ENCODE data around the gene PRRX1.

Gene PRRX1

DNA sequence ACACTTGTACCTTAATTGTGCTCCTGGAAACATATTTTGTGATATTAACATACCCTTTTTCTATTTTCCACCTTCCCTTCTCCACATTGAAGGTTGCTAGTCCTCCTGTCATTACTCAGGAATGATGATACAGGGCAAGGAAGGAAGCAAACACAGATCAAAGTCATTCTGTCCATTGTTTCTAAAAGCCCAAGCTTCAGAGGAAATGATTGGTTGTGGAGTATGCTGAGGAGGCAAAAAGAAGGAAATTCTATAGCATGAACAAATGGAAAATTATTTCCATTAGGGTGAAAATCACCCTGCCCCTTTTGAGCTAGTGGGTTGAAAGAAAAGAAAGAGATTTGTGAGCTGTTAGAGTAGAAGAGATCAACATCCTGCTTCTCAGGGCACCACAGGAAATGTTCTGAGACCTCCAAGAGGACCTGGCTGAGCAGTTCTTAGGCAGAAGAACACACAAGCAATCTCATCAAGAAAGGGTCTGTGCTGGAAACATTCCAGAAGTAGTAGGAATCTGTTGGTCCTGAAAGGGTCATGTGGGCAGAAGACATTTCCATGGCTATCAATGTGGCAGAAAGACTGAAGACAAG is 29.0 kb upstream of the PRRX1 start:
- no peaks in the 10 kb centered on the region for H3K27me3 ChIP-seq (ENCODE audit: control insufficient read depth in 2 of 2, insufficient read depth in 2 of 2, low read length in 2 of 2)
- H3K27ac ChIP-seq (ENCODE audit: low read depth in 2 of 2, low read length in 2 of 2), result no peak overlapping the region
- no peaks in the 10 kb centered on the region for H3K9me3 ChIP-seq (ENCODE audit: control insufficient read depth in 2 of 2, low read length in 2 of 2)
- no peaks in the 10 kb centered on the region for H3K4me1 ChIP-seq (ENCODE audit: control insufficient read depth in 2 of 2, insufficient read depth in 2 of 2, low read length in 2 of 2)
- no peaks in the 10 kb centered on the region for H3K36me3 ChIP-seq (ENCODE audit: control insufficient read depth in 2 of 2, insufficient read depth in 2 of 2, low read length in 2 of 2)
- H3K9ac ChIP-seq (ENCODE audit: low read depth in 1 of 2, low read length in 2 of 2), result no peak overlapping the region
- no peak overlapping the region for H3K4me3 ChIP-seq (ENCODE audit: low read length in 2 of 2)

DNA sequence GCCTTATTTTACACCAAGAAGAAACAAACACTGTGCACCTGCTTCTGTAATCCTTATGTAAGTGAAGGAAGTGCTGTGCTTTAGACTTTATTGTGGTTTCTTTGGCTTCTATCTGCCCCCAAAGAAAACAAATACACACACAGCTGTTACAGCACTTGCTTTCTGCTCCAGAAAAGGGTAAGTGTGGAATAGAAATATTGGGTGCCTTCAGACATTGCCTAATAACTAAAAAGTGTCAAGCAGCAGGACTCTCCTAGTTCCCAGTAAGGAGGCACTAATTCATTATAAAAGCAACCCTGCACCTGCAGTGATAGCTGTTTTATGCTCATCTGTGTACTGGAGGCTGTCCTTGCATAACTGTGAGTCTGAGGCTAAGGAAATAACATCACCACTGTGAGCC is 23.4 kb upstream of the PRRX1 start:
- no peak overlapping the region for H3K9ac ChIP-seq (ENCODE audit: low read depth in 1 of 2, low read length in 2 of 2)
- no peaks in the 10 kb centered on the region for H3K36me3 ChIP-seq (ENCODE audit: control insufficient read depth in 2 of 2, insufficient read depth in 2 of 2, low read length in 2 of 2)
- no peaks in the 10 kb centered on the region for H3K9me3 ChIP-seq (ENCODE audit: control insufficient read depth in 2 of 2, low read length in 2 of 2)
- no peak overlapping the region for H3K4me3 ChIP-seq (ENCODE audit: low read length in 2 of 2)
- no peaks in the 10 kb centered on the region for H3K4me1 ChIP-seq (ENCODE audit: control insufficient read depth in 2 of 2, insufficient read depth in 2 of 2, low read length in 2 of 2)
- H3K27ac ChIP-seq (ENCODE audit: low read depth in 2 of 2, low read length in 2 of 2), result no peak overlapping the region
- H3K27me3 ChIP-seq (ENCODE audit: control insufficient read depth in 2 of 2, insufficient read depth in 2 of 2, low read length in 2 of 2), result no peaks in the 10 kb centered on the region

DNA sequence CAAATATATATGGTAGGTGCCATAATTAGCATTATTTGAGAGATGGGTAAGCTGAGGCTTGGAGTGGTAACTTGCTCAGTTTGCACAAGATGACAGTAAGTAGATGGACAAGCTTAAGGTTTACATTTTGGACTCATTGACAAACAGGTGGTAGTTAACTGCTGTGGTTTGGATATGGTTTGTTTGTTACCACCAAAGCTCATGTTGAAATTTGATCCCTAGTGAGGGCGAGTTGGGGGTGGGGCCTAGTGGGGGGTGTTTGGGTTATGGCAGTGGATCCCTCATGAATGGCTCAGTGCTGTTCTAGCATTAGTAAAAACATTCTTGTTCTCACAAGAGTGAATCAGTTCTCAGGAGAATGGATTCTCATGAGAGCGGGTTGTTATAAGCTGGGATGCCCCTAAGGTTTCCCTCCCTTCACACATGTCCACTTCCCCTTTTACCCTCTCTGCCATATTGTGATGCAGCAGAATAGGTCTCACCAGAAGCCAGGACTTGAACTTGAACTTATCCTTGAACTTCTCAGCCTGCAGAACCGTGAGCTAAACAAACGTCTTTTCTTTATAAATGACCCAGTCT is 6.6 kb upstream of the PRRX1 start:
- Histone ChIP-seq H3K4me1 (ENCODE audit: control insufficient read depth in 2 of 2, insufficient read depth in 2 of 2, low read length in 2 of 2) (no peaks in the 10 kb centered on the region), H3K27ac (ENCODE audit: low read depth in 2 of 2, low read length in 2 of 2) (no peak overlapping the region), H3K36me3 (ENCODE audit: control insufficient read depth in 2 of 2, insufficient read depth in 2 of 2, low read length in 2 of 2) (no peaks in the 10 kb centered on the region), H3K9ac (ENCODE audit: low read depth in 1 of 2, low read length in 2 of 2) (no peak overlapping the region), H3K9me3 (ENCODE audit: control insufficient read depth in 2 of 2, low read length in 2 of 2) (no peaks in the 10 kb centered on the region), H3K27me3 (ENCODE audit: control insufficient read depth in 2 of 2, insufficient read depth in 2 of 2, low read length in 2 of 2) (peaks cover 22 to 23% of the 10 kb centered on the region in 2 donors), H3K4me3 (ENCODE audit: low read length in 2 of 2) (no peak overlapping the region)

DNA sequence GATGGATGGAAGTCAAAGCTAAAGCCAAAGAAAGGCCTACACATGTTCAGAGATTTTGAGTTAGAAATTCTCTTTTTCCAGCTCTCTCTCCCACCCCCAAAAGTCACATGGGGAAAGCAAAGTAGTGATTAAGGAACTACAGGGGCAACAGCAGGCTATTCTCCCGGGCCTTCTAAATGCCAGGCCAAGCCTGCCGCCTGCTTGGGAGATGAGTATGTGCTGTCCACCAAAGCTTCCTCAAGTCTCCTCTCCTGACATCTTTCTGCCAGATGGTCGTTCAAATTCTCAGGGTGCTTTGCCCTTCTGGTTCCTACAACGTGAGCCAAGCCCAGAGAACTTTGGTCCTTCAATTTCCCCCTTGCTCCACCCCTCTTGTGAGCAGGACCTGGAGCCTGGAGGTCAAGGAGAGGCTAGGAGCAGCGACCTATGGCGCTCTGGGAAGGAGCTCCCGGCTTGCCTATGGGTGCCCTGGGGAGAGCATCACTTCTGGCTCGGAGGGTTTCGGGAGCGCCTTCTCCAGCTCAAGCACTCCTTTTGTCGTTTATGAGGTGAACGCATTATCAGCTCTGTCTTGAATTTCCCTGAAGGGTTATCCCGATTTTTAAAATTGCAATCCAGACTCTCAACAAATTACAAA is 4.4 kb upstream of the PRRX1 start:
- peaks cover 27 to 40% of the 10 kb centered on the region in 2 donors for H3K27me3 ChIP-seq (ENCODE audit: control insufficient read depth in 2 of 2, insufficient read depth in 2 of 2, low read length in 2 of 2)
- H3K9me3 ChIP-seq (ENCODE audit: control insufficient read depth in 2 of 2, low read length in 2 of 2), result no peaks in the 10 kb centered on the region
- no peaks in the 10 kb centered on the region for H3K36me3 ChIP-seq (ENCODE audit: control insufficient read depth in 2 of 2, insufficient read depth in 2 of 2, low read length in 2 of 2)
- H3K4me3 ChIP-seq (ENCODE audit: low read length in 2 of 2), result no peak overlapping the region
- H3K27ac ChIP-seq (ENCODE audit: low read depth in 2 of 2, low read length in 2 of 2), result no peak overlapping the region
- peaks cover 0 to 3% of the 10 kb centered on the region in 2 donors for H3K4me1 ChIP-seq (ENCODE audit: control insufficient read depth in 2 of 2, insufficient read depth in 2 of 2, low read length in 2 of 2)
- no peak overlapping the region for H3K9ac ChIP-seq (ENCODE audit: low read depth in 1 of 2, low read length in 2 of 2)

DNA sequence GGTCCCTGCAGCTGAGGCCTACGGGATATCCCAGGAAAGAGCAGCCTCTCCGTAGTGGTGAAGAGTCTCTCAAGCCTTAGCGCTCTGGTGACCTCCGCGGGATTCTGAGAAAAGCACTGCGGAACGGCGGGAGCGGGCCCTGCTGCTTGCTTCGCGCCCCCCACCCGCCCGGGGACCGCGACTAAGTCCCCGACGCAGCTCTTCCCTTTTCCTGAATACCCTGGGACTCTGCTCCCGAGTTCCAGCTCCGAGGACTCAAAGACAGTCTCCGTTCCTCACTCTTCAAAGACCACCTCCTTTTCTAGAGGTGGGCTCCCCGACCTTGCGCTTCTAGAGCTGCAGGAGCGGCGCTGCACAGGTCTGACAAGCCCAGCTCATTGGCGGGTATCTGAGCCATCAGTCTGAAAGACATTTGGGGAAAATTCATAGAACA is 3.6 kb upstream of the PRRX1 start:
- Histone ChIP-seq H3K9ac (ENCODE audit: low read depth in 1 of 2, low read length in 2 of 2) (no peak overlapping the region), H3K4me1 (ENCODE audit: control insufficient read depth in 2 of 2, insufficient read depth in 2 of 2, low read length in 2 of 2) (peaks cover 3 to 6% of the 10 kb centered on the region in 2 donors), H3K9me3 (ENCODE audit: control insufficient read depth in 2 of 2, low read length in 2 of 2) (no peaks in the 10 kb centered on the region), H3K4me3 (ENCODE audit: low read length in 2 of 2) (no peak overlapping the region), H3K27me3 (ENCODE audit: control insufficient read depth in 2 of 2, insufficient read depth in 2 of 2, low read length in 2 of 2) (peaks cover 30 to 47% of the 10 kb centered on the region in 2 donors), H3K27ac (ENCODE audit: low read depth in 2 of 2, low read length in 2 of 2) (no peak overlapping the region), H3K36me3 (ENCODE audit: control insufficient read depth in 2 of 2, insufficient read depth in 2 of 2, low read length in 2 of 2) (no peaks in the 10 kb centered on the region)

DNA sequence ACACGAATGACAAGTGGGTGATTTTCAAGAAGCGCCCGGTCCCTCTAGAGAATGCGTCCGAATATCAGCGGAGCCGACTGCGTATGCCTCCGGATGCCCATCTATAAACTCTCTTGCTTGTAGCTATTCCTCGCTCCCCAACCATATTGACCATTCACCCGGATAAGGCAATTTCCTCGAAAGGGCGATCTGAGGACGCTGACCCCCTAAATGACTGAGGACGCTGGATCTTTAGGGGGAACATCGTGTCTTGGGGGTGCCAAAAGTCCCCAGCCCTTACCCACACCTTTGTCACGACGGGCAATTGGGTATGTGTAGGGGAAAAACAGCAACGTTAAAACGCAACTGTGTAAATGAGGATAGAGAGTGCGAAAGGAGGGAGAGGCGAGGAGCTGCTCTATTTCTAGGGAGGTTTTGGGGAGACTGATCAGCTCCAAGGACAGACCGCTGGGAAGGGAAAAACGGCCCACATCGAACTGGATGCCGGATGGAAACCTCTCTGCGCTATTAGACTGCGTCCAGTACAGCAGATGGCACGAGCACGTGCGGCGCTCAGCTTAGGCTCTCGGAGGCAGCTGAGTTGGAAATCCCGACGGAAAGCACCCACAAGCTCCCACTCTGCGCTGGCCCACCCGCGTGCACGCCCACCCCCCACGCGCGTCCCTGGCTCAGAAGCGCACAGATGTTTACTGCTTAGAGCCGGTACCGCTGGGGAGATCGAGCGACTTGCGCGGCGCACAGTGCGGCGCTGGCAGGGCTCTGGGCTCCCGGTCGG is 2.9 kb upstream of the PRRX1 start:
- no peak overlapping the region for H3K4me3 ChIP-seq (ENCODE audit: low read length in 2 of 2)
- H3K27ac ChIP-seq (ENCODE audit: low read depth in 2 of 2, low read length in 2 of 2), result no peak overlapping the region
- H3K36me3 ChIP-seq (ENCODE audit: control insufficient read depth in 2 of 2, insufficient read depth in 2 of 2, low read length in 2 of 2), result no peaks in the 10 kb centered on the region
- H3K9me3 ChIP-seq (ENCODE audit: control insufficient read depth in 2 of 2, low read length in 2 of 2), result no peaks in the 10 kb centered on the region
- H3K9ac ChIP-seq (ENCODE audit: low read depth in 1 of 2, low read length in 2 of 2), result no peak overlapping the region
- H3K27me3 ChIP-seq (ENCODE audit: control insufficient read depth in 2 of 2, insufficient read depth in 2 of 2, low read length in 2 of 2), result peaks cover 34 to 52% of the 10 kb centered on the region in 2 donors
- H3K4me1 ChIP-seq (ENCODE audit: control insufficient read depth in 2 of 2, insufficient read depth in 2 of 2, low read length in 2 of 2), result peaks cover 3 to 6% of the 10 kb centered on the region in 2 donors

DNA sequence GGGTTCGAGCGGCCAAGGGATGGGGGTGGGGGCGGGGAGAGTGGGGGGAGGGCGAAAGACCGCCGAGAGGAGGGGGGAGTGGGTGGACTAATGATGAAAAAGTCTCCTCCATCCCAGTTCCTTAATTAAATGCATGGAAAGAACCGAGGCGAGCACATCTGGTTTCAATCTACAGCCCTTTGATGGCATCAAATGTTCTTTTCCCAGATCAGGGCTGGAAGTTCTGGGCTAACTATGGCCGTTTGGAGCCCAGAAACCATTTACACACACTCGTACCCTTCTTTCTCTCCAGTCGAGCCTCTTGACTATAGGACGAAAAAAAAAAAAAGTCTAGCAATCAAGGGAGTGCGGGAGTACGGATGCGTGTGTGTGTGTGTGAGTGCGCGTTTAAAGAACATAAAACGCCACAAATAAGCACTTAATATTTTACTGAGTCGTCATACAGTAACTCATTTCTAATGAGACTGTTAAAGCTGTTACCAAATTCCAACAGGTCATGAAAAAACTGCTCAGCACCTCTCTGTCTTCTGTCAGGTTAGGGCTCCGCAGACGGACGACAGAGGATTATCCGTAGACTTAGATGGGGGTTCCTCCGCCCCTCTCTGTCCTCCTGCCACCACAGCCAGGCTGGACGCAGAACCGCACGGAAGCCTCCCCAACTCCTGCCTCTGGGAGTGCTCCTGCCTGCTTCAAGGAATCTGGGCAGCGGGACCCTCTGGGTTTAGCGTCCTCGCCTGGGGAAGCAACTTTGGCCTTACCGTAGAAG is 2.1 kb upstream of the PRRX1 start:
- peak overlapping the region; percentile 36 to 38 for H3K4me3 ChIP-seq (ENCODE audit: low read length in 2 of 2)

DNA sequence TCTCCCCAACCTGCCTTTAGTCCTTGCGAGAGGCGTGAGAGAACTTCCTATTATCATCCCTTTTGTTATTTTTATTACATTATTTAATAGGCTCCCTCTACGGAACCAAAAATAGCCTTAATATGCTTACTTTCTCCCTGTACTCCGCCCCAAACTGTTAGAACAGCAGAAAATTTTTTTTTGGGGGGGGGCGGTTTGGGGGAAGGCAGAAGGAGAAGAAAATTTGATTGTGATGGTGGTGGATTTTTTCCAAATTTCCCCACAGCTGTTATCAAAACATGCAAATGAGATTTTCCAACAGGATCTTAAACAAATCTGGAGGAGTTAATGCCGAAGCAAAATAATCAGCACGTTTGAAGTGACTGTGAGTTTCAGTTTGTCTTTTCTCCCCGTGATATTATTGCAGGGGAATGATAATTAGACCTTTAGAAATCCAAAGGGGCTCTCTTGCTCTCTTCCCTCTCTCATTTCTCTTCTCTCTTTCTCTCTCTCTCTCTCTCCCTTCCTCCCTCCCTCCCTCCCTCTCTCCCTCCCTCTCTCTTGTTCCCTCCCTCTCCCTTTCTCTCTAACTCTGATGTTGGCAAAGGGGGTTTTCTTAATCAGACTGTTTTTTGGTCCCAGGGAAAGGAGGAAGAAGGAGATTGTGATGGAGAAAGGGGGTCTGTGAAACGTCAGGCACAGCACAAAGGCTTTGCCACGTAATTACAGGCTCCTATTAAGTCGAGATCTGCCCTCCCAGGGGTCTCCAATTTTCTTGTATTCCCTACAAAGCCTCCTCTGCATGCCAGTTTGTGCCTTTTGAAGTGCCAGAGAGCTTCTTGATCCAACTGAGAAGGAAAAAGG is 1.1 kb upstream of the PRRX1 start:
- Histone ChIP-seq H3K27me3 (ENCODE audit: control insufficient read depth in 2 of 2, insufficient read depth in 2 of 2, low read length in 2 of 2) (peaks cover 42 to 62% of the 10 kb centered on the region in 2 donors), H3K36me3 (ENCODE audit: control insufficient read depth in 2 of 2, insufficient read depth in 2 of 2, low read length in 2 of 2) (no peaks in the 10 kb centered on the region), H3K9me3 (ENCODE audit: control insufficient read depth in 2 of 2, low read length in 2 of 2) (no peaks in the 10 kb centered on the region), H3K4me3 (ENCODE audit: low read length in 2 of 2) (peak overlapping the region; percentile 36 to 45), H3K27ac (ENCODE audit: low read depth in 2 of 2, low read length in 2 of 2) (no peak overlapping the region), H3K4me1 (ENCODE audit: control insufficient read depth in 2 of 2, insufficient read depth in 2 of 2, low read length in 2 of 2) (peaks cover 3 to 6% of the 10 kb centered on the region in 2 donors), H3K9ac (ENCODE audit: low read depth in 1 of 2, low read length in 2 of 2) (no peak overlapping the region)

More for the DNA sequence above, 2.1 kb upstream of the PRRX1 start:
- no peaks in the 10 kb centered on the region for H3K9me3 ChIP-seq (ENCODE audit: control insufficient read depth in 2 of 2, low read length in 2 of 2)
- peaks cover 38 to 56% of the 10 kb centered on the region in 2 donors for H3K27me3 ChIP-seq (ENCODE audit: control insufficient read depth in 2 of 2, insufficient read depth in 2 of 2, low read length in 2 of 2)
- no peak overlapping the region for H3K9ac ChIP-seq (ENCODE audit: low read depth in 1 of 2, low read length in 2 of 2)
- H3K36me3 ChIP-seq (ENCODE audit: control insufficient read depth in 2 of 2, insufficient read depth in 2 of 2, low read length in 2 of 2), result no peaks in the 10 kb centered on the region
- H3K4me1 ChIP-seq (ENCODE audit: control insufficient read depth in 2 of 2, insufficient read depth in 2 of 2, low read length in 2 of 2), result peaks cover 3 to 6% of the 10 kb centered on the region in 2 donors
- H3K27ac ChIP-seq (ENCODE audit: low read depth in 2 of 2, low read length in 2 of 2), result no peak overlapping the region

DNA sequence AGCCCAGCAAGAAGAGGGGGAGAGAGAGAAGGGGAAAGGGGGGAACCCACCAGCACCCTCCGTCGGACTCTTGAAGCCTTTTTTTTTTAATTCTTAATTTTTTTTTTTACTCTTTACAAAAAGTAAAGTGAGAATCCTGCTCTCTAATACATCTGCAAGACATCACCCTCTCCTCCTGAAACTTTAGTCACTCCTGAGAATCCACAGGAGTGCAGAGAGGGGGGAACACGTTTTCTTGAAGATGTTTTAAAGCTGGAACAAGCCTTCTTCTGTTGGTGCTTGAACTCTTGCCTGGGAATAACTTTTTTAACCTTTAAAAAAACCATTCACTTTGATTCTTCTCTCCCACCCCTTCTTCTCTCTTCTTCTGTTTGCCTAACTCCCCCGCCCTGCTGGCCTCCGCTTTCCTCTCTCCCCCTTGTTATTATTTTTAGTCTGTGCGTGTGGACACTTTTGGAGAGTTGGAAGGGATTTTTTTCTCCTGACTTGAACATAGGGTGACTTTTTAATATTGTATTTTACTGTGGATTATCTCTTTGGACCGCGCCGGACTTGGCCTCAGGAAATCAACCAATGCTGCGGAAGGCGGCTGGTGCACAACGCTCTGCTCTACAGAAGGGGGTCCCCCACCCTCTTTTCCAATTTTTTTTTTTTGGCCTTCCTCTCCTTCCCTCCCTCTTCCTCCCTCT is 383 bp upstream of the PRRX1 start:
- Histone ChIP-seq H3K9me3 (ENCODE audit: control insufficient read depth in 2 of 2, low read length in 2 of 2) (no peaks in the 10 kb centered on the region), H3K36me3 (ENCODE audit: control insufficient read depth in 2 of 2, insufficient read depth in 2 of 2, low read length in 2 of 2) (no peaks in the 10 kb centered on the region), H3K27me3 (ENCODE audit: control insufficient read depth in 2 of 2, insufficient read depth in 2 of 2, low read length in 2 of 2) (peaks cover 43 to 68% of the 10 kb centered on the region in 2 donors), H3K9ac (ENCODE audit: low read depth in 1 of 2, low read length in 2 of 2) (no peak overlapping the region), H3K4me3 (ENCODE audit: low read length in 2 of 2) (peak overlapping the region; percentile 45 to 49), H3K4me1 (ENCODE audit: control insufficient read depth in 2 of 2, insufficient read depth in 2 of 2, low read length in 2 of 2) (peaks cover 5 to 6% of the 10 kb centered on the region in 2 donors), H3K27ac (ENCODE audit: low read depth in 2 of 2, low read length in 2 of 2) (no peak overlapping the region)
